Embryonic facial prominence (tissue), 1 donor: ENCODE results near the gene BPIFB4.
A peak's percentile ranks its signal among the peaks of the same experiment; 100 is the strongest.
"Not testable (repeated sequence)": the region's sequence is repeated elsewhere in the genome, so short reads cannot be mapped to it uniquely, and the experiment has no call there.

Experiments used
- DNase-seq: peaks from one replicate; pipeline ENCODE4 v3.0.0-alpha.2; 2016; ENCODE audit errors: extremely low spot score

The BPIFB4 gene

GRCh38 chr20:33079259-33079658 lies at the start of gene BPIFB4:
TSS of gene BPIFB4 (plus strand) at chr20:33079643. CDS start at chr20:33081527, 1,884 bp downstream.
- DNase-seq: peak; percentile 16

GRCh38 chr20:33030076-33030475 lies 49.4 kb upstream of the BPIFB4 start:
- DNase-seq: no peak

- no peak for DNase-seq
These were observed 48.9 kb upstream of the BPIFB4 start for GRCh38 chr20:33030569-33030968.

GRCh38 chr20:33031531-33031930 lies 47.9 kb upstream of the BPIFB4 start, which contains the start of gene BPIFB6:
TSS of gene BPIFB6 (plus strand) at chr20:33031648. CDS start at chr20:33031648, 0 bp downstream.
- no peak for DNase-seq

GRCh38 chr20:33032555-33032954 lies 46.9 kb upstream of the BPIFB4 start:
- DNase-seq: no peak

- no peak for DNase-seq
These were observed 46.1 kb upstream of the BPIFB4 start for GRCh38 chr20:33033381-33033780.

- no peak for DNase-seq
These were observed 45.3 kb upstream of the BPIFB4 start for GRCh38 chr20:33034115-33034514.

GRCh38 chr20:33034901-33035492 lies 44.4 kb upstream of the BPIFB4 start:
- DNase-seq: no peak

GRCh38 chr20:33037456-33037855 lies 42.0 kb upstream of the BPIFB4 start:
- no peak for DNase-seq

GRCh38 chr20:33038243-33038642 lies 41.2 kb upstream of the BPIFB4 start:
- no peak for DNase-seq

- no peak for DNase-seq
These were observed 37.0 kb upstream of the BPIFB4 start for GRCh38 chr20:33042430-33042829.

- DNase-seq: no peak
These were observed 36.3 kb upstream of the BPIFB4 start for GRCh38 chr20:33042983-33043730.

GRCh38 chr20:33043731-33044181 lies 35.7 kb upstream of the BPIFB4 start:
- DNase-seq: no peak

- not testable (repeated sequence) for DNase-seq
These were observed 34.2 kb upstream of the BPIFB4 start for GRCh38 chr20:33045129-33045721.

- no peak for DNase-seq
These were observed 33.0 kb upstream of the BPIFB4 start for GRCh38 chr20:33046412-33046811.

- DNase-seq: no peak
These were observed 28.1 kb upstream of the BPIFB4 start for GRCh38 chr20:33051333-33051732.

- DNase-seq: no peak
These were observed 25.9 kb upstream of the BPIFB4 start, which contains the start of gene BPIFB3 for GRCh38 chr20:33053291-33054106. TSS of gene BPIFB3 (plus strand) at chr20:33053903. CDS start at chr20:33055436, 1,533 bp downstream.

GRCh38 chr20:33054381-33054780 lies 25.1 kb upstream of the BPIFB4 start:
- DNase-seq: no peak

GRCh38 chr20:33054791-33055190 lies 24.7 kb upstream of the BPIFB4 start:
- no peak for DNase-seq

- no peak for DNase-seq
These were observed 20.3 kb upstream of the BPIFB4 start for GRCh38 chr20:33059136-33059535.

- DNase-seq: no peak
These were observed 19.6 kb upstream of the BPIFB4 start for GRCh38 chr20:33059741-33060390.
